ENCODE results near the gene PTPN11. TPM values are rescaled to one million over a fixed set of nuclear protein-coding genes. Genes with fewer than 3 reads are reported as not detected.
"Not testable (repeated sequence)": the region's sequence is repeated elsewhere in the genome, so short reads cannot be mapped to it uniquely, and the experiment has no call there.

PTPN11 gene
- total and polyA plus RNA-seq, 2 of the 8 experiments (the other 6 are each of a cell fraction or from before 2014, with no cell fraction given): 28.3 to 133 TPM

GRCh38 chr12:112519841-112520340, 101.1 kb downstream of the PTPN11 start:
- CTCF ChIA-PET (ENCODE audit: partially characterized antibody): interaction anchor here (1.1 to 1.8 kb wide), 2 partner anchors 46 to 88 kb away, joined by 3 to 4 read pairs; no protein-coding TSS in a partner anchor
- WGBS, 2 experiments (ENCODE audit: extremely low coverage in 1 of 2, insufficient coverage in 1 of 2, insufficient read length in 1 of 2, insufficient replicate concordance in 2 of 2, low coverage in 1 of 2, low lambda C conversion rate in 2 of 2, missing lambda C conversion rate in 1 of 2): 100% methylated on average over 2 of the region's 26 CpGs; no CpG with 5 or more reads in 1 of the 2 experiments

More at GRCh38 chr12:112519841-112520340, 101.1 kb downstream of the PTPN11 start:
- H4K20me1 ChIP-seq (replicated peaks in 1 of 2; ENCODE audit: control insufficient read depth in 1 of 2, insufficient read depth in 2 of 2, low read length in 2 of 2); H2BK20ac ChIP-seq (ENCODE audit: low read length); H2BK120ac ChIP-seq (replicated peaks; ENCODE audit: low read depth, low read length); H3K4me1 ChIP-seq (replicated peaks in 1 of 4; ENCODE audit: control insufficient read depth in 3 of 4, insufficient read depth in 4 of 4, low read length in 3 of 4); POLR2A ChIA-PET (ENCODE audit: partially characterized antibody); H4K5ac ChIP-seq (ENCODE audit: insufficient read length, low read depth, low read length); H3K56ac ChIP-seq (replicated peaks; ENCODE audit: insufficient read length, low read depth, low read length); DNase-seq (ENCODE audit: low read depth in 1 of 2, low spot score in 2 of 2); H2BK5ac ChIP-seq (ENCODE audit: low read depth, low read length); H4K91ac ChIP-seq (replicated peaks; ENCODE audit: insufficient read length, low read length); H3K23ac ChIP-seq (ENCODE audit: insufficient read length); H2BK15ac ChIP-seq (ENCODE audit: low read length); H4K8ac ChIP-seq (ENCODE audit: extremely low read depth, insufficient read depth, low read length); H3K4me3 ChIP-seq (ENCODE audit: extremely low read depth in 1 of 4, insufficient read depth in 2 of 4, low read depth in 3 of 4, low read length in 4 of 4); H3K4me2 ChIP-seq (ENCODE audit: insufficient read depth in 1 of 2, low read depth in 2 of 2, low read length in 2 of 2); H3K79me1 ChIP-seq (ENCODE audit: low read depth, low read length); H3K36me3 ChIP-seq (ENCODE audit: control insufficient read depth in 2 of 4, insufficient read depth in 4 of 4, low read length in 3 of 4); H3K4ac ChIP-seq (replicated peaks; ENCODE audit: insufficient read length, low read depth, low read length); H3K18ac ChIP-seq (ENCODE audit: extremely low read depth, low read length); H3K27me3 ChIP-seq (replicated peaks in 1 of 4; ENCODE audit: control insufficient read depth in 3 of 4, extremely low read depth in 1 of 4, insufficient read depth in 3 of 4, low read length in 3 of 4); H3K27ac ChIP-seq (ENCODE audit: low read depth, low read length); FAIRE-seq; H3K9ac ChIP-seq (replicated peaks in 1 of 4; ENCODE audit: extremely low read depth in 1 of 4, low read depth in 3 of 4, low read length in 3 of 4); H3K9me3 ChIP-seq (ENCODE audit: insufficient read depth in 2 of 2, low read depth in 1 of 2, low read length in 1 of 2); H2BK12ac ChIP-seq (ENCODE audit: low read depth, low read length); H2AFZ ChIP-seq (ENCODE audit: low read length); H3K23me2 ChIP-seq (ENCODE audit: low read depth, low read length); H2AK5ac ChIP-seq (ENCODE audit: low read depth, low read length); H3K79me2 ChIP-seq (ENCODE audit: control insufficient read depth in 1 of 2, insufficient read depth in 2 of 2, low read length in 2 of 2); H3K14ac ChIP-seq (ENCODE audit: insufficient read length): not testable (repeated sequence)
- TF ChIP-seq RAD21 (IDR thresholded peaks at IDR 0.05 in 1 of 2, conservative IDR thresholded peaks at IDR 0.05 in 1 of 2; ENCODE audit: low read depth in 2 of 2, low read length in 2 of 2): 0 out of 4 replicates have a peak, but pooled peaks of 1 of the 2 experiments have one; percentile 7
